Measurements from ENCODE around the gene CELA3B.
"Not testable (repeated sequence)": the region's sequence is repeated elsewhere in the genome, so short reads cannot be mapped to it uniquely, and the experiment has no call there.

DNA sequence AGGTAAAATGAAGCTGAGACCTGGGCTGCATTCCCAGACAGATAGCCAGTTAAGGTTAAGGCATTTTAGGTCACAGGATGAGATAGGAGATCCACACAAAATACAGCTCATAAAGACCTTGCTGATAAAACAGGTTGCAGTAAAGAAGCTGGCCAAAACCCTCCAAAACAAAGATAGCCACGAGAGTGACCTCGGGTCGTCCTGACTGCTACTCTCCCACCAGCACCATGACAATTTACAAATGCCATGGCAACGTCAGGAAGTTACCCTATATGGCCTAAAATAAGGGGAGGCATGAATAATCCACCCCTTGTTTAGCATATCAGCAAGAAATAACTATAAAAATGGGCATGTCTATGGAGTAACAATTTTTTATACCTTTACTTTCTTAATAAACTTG is 6.3 kb upstream of the CELA3B start:
- TF ChIP-seq, protein P1, sequence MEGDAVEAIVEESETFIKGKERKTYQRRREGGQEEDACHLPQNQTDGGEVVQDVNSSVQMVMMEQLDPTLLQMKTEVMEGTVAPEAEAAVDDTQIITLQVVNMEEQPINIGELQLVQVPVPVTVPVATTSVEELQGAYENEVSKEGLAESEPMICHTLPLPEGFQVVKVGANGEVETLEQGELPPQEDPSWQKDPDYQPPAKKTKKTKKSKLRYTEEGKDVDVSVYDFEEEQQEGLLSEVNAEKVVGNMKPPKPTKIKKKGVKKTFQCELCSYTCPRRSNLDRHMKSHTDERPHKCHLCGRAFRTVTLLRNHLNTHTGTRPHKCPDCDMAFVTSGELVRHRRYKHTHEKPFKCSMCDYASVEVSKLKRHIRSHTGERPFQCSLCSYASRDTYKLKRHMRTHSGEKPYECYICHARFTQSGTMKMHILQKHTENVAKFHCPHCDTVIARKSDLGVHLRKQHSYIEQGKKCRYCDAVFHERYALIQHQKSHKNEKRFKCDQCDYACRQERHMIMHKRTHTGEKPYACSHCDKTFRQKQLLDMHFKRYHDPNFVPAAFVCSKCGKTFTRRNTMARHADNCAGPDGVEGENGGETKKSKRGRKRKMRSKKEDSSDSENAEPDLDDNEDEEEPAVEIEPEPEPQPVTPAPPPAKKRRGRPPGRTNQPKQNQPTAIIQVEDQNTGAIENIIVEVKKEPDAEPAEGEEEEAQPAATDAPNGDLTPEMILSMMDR (conservative IDR thresholded peaks at IDR 0.05; ENCODE audit: low read depth, low read length), result not testable (repeated sequence)
- not testable (repeated sequence) for TF ChIP-seq EZH2 (IDR thresholded peaks at IDR 0.05; ENCODE audit: borderline replicate concordance, low read depth, low read length, poor library complexity, severe bottlenecking)

Data from A673 (cell line).